Measurements from ENCODE around the gene CDC25B.

The CDC25B gene

GRCh38 chr20:3797592-3798372, 1.7 kb downstream of the CDC25B start:
- H3K4me3 ChIP-seq (ENCODE audit: control insufficient read depth, low read depth, low read length): peak overlapping the region; percentile 79
- DNase-seq (ENCODE audit: low read depth): no peak
- TF ChIP-seq, protein P1, sequence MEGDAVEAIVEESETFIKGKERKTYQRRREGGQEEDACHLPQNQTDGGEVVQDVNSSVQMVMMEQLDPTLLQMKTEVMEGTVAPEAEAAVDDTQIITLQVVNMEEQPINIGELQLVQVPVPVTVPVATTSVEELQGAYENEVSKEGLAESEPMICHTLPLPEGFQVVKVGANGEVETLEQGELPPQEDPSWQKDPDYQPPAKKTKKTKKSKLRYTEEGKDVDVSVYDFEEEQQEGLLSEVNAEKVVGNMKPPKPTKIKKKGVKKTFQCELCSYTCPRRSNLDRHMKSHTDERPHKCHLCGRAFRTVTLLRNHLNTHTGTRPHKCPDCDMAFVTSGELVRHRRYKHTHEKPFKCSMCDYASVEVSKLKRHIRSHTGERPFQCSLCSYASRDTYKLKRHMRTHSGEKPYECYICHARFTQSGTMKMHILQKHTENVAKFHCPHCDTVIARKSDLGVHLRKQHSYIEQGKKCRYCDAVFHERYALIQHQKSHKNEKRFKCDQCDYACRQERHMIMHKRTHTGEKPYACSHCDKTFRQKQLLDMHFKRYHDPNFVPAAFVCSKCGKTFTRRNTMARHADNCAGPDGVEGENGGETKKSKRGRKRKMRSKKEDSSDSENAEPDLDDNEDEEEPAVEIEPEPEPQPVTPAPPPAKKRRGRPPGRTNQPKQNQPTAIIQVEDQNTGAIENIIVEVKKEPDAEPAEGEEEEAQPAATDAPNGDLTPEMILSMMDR (IDR thresholded peaks at IDR 0.05; ENCODE audit: control insufficient read depth, insufficient read depth, low read depth, low read length, missing control alignments): no peak

- H3K4me3 ChIP-seq (ENCODE audit: control insufficient read depth, low read depth, low read length): no peak overlapping the region; the same call in 1 of the 2 replicates
- TF ChIP-seq, protein P1 (IDR thresholded peaks at IDR 0.05; ENCODE audit: control insufficient read depth, insufficient read depth, low read depth, low read length, missing control alignments): no peak
- no peak for DNase-seq (ENCODE audit: low read depth)
Measured at GRCh38 chr20:3798373-3798768, 2.3 kb downstream of the CDC25B start.

DNA sequence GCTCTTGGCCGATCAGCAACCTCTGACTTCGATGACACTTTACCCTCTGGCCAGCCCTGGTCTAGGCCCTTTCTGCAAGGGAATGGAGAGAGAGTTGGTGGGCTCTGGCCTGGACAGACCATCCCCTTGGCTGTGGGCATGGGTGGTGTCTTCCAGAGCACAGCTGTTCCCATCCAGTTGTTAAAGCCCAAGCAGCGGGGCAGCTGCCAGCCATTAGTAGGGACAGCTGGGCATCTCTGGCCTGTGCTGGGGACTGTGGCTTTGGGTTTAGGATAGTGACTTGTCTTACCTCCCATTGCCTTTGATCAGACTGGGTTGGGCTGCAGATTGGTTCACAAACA, 2.8 kb downstream of the CDC25B start:
- no peak overlapping the region for H3K4me3 ChIP-seq (ENCODE audit: control insufficient read depth, low read depth, low read length)
- DNase-seq (ENCODE audit: low read depth): no peak
- TF ChIP-seq, protein P1 (IDR thresholded peaks at IDR 0.05; ENCODE audit: control insufficient read depth, insufficient read depth, low read depth, low read length, missing control alignments): no peak

DNA sequence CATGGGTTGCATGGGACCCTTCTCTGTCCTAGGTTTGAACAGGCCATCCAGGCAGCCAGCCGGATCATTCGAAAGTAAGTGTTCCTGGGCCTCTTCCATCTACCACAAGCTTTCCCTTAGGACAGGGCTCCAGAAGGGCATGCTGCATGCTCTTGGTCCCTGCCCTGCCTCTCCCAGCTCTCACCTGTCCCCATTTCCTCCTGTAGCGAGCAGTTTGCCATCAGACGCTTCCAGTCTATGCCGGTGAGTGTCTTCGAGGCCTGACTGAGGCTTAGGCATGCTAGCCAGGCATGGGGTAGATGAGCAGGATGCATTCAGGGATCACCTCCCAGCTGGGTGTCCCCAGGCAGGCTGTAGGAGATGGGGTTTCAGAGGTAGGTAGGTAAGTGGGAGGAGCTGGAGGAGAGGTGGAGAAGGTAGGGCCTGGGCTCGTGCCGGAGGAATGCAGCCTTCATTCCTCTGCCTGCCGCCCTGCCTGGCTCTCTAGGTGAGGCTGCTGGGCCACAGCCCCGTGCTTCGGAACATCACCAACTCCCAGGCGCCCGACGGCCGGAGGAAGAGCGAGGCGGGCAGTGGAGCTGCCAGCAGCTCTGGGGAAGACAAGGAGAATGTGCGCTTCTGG, 4.3 kb downstream of the CDC25B start:
- DNase-seq (ENCODE audit: low read depth): no peak
- no peak overlapping the region for H3K4me3 ChIP-seq (ENCODE audit: control insufficient read depth, low read depth, low read length)
- TF ChIP-seq, protein P1 (IDR thresholded peaks at IDR 0.05; ENCODE audit: control insufficient read depth, insufficient read depth, low read depth, low read length, missing control alignments): no peak

- no peak overlapping the region for H3K4me3 ChIP-seq (ENCODE audit: control insufficient read depth, low read depth, low read length)
- no peak for DNase-seq (ENCODE audit: low read depth)
- TF ChIP-seq, protein P1 (IDR thresholded peaks at IDR 0.05; ENCODE audit: control insufficient read depth, insufficient read depth, low read depth, low read length, missing control alignments): no peak
Measured at GRCh38 chr20:3800878-3801260, 4.8 kb downstream of the CDC25B start.

DNA sequence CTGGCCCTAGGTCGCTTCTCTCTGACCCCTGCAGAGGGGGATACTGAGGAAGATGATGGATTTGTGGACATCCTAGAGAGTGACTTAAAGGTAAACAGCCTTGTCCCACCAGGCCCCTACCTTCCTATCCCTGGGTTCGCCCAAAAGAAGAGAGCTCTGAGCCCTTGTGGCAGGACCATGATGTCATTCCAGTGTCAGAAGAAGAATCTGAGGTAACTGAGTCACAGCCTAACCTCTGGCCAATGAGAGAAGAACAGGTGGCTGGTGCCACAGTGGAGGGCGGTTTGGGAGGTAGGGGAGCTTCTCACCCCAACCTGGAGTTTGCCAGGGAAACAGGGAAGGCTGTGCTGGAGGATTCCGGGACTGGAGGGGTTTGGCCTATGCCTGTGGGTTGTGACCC, 5.2 kb downstream of the CDC25B start:
- H3K4me3 ChIP-seq (ENCODE audit: control insufficient read depth, low read depth, low read length): no peak overlapping the region
- TF ChIP-seq, protein P1 (IDR thresholded peaks at IDR 0.05; ENCODE audit: control insufficient read depth, insufficient read depth, low read depth, low read length, missing control alignments): no peak
- DNase-seq (ENCODE audit: low read depth): no peak
